T-helper 17 cell (primary cell): ENCODE measurements around the gene AP2A2. TPM values are rescaled to one million over a fixed set of nuclear protein-coding genes. Genes with fewer than 3 reads are reported as not detected.

Experiments used
- ATAC-seq: fragments of 150-1000 bp; cut with Tn5 transposase; 2 replicates; pipeline ENCODE4 v1.10.0; 2021; ENCODE audit warnings: mild to moderate bottlenecking, moderate library complexity
- DNase-seq, 3 donors: peaks; one replicate each; pipeline versions ENCODE4 v3.0.0 to v3.0.0-alpha.2; 2020 to 2021
- H3K9me3 ChIP-seq: one replicate; pipeline ENCODE4 v1.7.0; 2013; ENCODE audit warnings: low read length, mild to moderate bottlenecking; ENCODE audit not compliant: control insufficient read depth, poor library complexity, severe bottlenecking
- H3K27ac Mint-ChIP-seq: one replicate; pipeline ENCODE4 v1.8.0; 2022; ENCODE audit warnings: mild to moderate bottlenecking, moderate library complexity, mixed read lengths
- H3K27me3 Mint-ChIP-seq: one replicate; pipeline ENCODE4 v1.8.0; 2022; ENCODE audit warnings: mixed read lengths
- H3K36me3 Mint-ChIP-seq: one replicate; pipeline ENCODE4 v1.8.0; 2022; ENCODE audit warnings: low read depth, mixed read lengths
- H3K4me1 Mint-ChIP-seq: one replicate; pipeline ENCODE4 v1.8.0; 2022; ENCODE audit warnings: mild to moderate bottlenecking, mixed read lengths
- H3K4me3 Mint-ChIP-seq: one replicate; pipeline ENCODE4 v1.8.0; 2022; ENCODE audit warnings: mild to moderate bottlenecking, moderate library complexity, mixed read lengths
- total RNA-seq, 4 donors: library from RNA in 2 of 4; stranded (reverse) in 2 of 4; gene quantifications; one replicate each; pipeline ENCODE4 v1.2.3 and lab custom pipeline; 2022 to 2026

AP2A2 gene
- total RNA-seq, 2 donors from 2014 or later, result 71.1 to 74.0 TPM

DNA sequence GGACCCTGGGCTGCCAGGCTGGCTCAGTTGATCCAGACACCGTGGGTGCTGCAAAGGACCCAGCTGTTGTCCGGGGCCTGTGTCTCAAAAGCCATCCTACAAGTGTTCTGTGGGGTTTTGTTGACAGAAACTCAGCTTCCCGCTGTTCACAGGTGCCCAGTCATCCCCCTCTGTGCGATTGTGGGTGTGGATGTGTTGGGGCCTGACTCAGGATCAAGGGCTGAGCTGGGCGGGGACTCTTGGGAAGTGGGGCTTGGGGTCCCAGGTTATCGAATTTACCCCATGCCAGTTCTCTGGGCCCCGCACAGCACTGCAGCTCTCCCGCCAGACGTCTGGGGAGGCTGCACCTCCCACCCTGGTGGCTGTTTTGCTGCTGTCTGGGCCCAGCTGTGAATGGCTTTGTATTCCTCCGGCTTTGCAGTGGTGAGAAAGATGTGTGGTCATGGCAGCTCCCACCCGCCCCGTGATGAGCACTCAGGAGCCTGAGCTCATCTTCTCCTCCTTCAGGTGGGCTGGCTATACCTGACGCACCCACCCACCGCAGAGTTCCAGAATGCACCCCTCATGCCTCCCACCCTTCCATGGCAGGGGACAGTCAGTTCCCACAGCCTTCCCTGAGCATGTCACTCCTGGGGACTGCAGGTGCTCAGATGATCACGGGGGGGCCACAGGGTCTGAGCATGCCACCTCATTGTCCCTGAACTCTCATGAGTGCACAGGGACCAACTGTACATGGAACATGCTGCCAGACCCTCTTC, 3.6 kb upstream of the AP2A2 start:
- Mint-ChIP-seq H3K27ac (no peak overlapping the region), H3K4me1 (peaks cover 8% of the 10 kb centered on the region), H3K27me3 (no peaks in the 10 kb centered on the region), H3K36me3 (no peaks in the 10 kb centered on the region), H3K4me3 (no peak overlapping the region)
- H3K9me3 ChIP-seq, result no peaks in the 10 kb centered on the region
- no peak for ATAC-seq
- DNase-seq, result no peak

DNA sequence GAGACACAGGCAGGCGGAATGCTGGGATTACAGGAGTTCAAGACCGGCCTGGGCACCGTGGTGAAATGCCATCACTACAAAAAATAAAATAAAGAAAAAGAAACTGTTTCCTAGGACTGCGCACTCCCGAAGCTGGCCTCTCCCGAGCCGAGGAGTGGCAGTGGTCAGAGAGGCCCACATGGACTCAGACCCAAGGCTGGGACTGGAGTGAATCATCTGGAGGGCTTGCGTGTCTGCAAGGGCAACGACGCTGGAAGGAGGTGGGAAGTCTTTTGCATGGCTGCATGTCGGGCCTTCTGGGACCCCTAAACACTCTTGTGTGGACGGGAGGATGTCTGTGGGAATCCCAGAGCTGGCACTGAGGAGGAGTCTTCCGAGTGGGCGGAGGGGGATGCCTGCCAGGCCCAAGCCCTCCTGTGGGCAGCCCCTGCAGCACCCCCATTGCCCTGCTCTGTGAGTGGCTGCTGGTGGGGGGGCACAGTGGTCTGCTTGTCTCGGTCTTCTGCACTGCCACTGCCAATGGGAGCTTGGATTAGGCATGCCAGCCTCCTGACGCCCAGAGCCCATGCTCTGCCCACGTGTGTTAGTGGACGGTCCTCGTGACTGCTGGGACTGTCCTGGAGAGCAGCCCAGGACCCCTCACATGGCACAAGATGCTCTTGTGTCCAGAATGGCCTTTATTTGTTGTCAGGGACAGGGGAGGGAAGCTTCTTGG, 1.8 kb upstream of the AP2A2 start:
- Mint-ChIP-seq H3K4me3 (peak overlapping the region; percentile 28), H3K27me3 (no peaks in the 10 kb centered on the region), H3K36me3 (no peaks in the 10 kb centered on the region), H3K4me1 (peaks cover 23% of the 10 kb centered on the region), H3K27ac (peak overlapping the region; percentile 9)
- no peaks in the 10 kb centered on the region for H3K9me3 ChIP-seq
- ATAC-seq (no peak), DNase-seq (no peak)

DNA sequence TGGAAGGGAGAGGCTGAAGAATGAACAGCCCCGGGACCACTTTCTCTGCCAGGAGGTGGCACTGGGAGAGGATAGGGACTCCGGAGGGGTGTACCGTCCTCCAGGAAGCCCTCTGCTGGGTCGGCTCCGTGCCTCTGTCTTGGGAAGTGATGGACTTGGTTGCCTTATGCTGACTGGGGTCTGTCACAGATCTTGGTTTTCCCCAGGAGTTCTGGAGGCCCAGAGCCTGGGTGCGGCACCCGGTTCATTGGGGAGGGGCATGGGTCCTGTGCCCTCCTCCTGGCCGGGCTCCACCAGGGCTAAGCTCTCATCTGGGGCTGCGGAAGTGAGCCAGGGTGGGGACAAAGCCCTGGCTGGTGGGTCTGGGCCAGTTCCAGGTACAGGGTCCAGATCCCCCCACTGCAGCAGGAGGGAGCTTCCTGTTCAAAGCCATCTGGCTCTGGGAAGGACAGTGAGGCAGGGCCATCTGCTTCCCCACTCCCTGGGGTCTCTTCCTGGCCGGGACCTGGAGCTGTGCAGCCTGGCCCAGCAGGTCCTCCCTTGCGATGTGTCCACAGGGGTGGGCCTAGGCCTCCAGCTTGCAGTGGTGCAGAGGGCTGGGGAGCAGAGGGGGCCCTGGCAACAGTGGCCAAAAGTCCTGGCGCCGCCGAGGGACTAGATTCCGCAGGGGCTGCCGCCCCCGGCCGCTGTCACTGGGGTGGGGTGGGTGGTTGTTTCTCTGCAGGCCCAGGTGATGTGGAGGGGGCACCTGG, 1.1 kb upstream of the AP2A2 start:
- Mint-ChIP-seq H3K4me1 (peaks cover 25% of the 10 kb centered on the region), H3K4me3 (no peak overlapping the region), H3K27me3 (no peaks in the 10 kb centered on the region), H3K36me3 (no peaks in the 10 kb centered on the region), H3K27ac (no peak overlapping the region)
- no peaks in the 10 kb centered on the region for H3K9me3 ChIP-seq
- ATAC-seq (no peak), DNase-seq (no peak)

DNA sequence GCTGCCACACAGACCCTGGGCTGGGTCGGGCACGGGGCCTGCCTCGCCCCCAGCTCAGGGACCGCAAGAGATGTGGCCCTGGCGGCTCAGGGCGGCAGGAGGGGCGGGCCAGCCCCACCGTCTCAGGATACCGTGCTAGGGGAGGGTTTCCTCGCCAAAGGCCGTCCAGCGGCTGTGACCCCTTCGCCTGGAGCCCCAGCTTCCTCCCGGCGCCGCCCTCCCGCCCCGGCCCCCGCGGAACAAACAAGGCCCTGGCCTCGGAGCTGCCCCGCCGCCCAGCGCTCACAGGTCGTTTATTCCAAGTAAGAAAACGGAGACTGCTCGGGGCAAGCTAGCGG, 543 bp upstream of the AP2A2 start:
- no peaks in the 10 kb centered on the region for H3K36me3 Mint-ChIP-seq
- H3K4me3 Mint-ChIP-seq, result no peak overlapping the region
- DNase-seq (no peak), ATAC-seq (no peak)
- no peaks in the 10 kb centered on the region for H3K27me3 Mint-ChIP-seq
- peaks cover 25% of the 10 kb centered on the region for H3K4me1 Mint-ChIP-seq
- no peaks in the 10 kb centered on the region for H3K9me3 ChIP-seq
- no peak overlapping the region for H3K27ac Mint-ChIP-seq

DNA sequence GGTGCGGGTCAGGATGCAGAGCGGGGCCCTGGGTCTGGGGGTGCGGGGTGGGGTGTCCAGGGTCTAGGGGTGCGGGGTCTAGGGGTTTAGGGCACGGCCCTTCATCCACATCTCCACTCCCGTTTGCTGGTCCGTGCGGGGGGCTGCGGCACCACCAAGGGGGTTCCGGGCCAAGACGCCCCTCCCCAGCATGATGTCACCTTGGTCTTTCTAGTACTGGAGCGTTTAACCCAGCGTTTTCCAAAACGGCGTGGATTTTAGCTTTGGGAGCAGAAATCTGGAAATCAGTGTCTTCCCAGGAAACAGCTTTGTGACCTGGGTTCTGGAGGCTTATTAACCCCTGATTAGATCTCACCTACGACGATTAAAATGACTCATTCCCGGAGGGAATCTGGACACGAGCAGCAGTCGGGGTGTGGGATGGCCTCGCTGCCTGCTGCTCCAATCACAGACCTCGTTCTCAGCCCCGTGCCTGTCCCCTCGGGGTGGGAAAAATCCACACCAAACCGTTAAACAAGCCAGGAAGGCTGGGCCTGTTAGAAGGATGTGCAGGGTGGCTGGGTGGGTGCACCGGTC, 759 bp downstream of the AP2A2 start:
- peak overlapping the region; percentile 89 for H3K4me3 Mint-ChIP-seq
- H3K36me3 Mint-ChIP-seq, result no peaks in the 10 kb centered on the region
- H3K4me1 Mint-ChIP-seq, result peaks cover 32% of the 10 kb centered on the region
- H3K9me3 ChIP-seq, result no peaks in the 10 kb centered on the region
- H3K27ac Mint-ChIP-seq, result peak overlapping the region; percentile 85
- no peaks in the 10 kb centered on the region for H3K27me3 Mint-ChIP-seq
- no peak for DNase-seq
- no peak for ATAC-seq

DNA sequence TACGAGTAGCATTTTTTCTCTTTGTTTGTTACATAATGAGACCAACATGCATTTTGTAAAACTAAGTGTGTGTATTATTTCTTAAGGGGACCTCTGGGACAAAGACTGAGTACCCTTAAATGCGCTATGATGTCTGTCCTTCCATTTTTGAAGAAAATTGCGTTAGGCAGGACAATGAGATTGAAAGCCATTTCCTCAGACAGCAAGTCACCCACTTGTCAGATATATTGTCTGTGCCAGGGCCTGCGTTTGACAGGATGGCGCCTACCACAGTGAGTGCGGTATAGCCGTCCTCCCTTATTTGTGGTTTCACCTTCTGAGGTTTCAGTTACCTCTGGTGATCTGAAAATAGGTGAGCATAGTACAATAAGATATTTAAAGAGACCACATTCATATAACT, 2.2 kb downstream of the AP2A2 start:
- peak overlapping the region; percentile 71 for H3K4me3 Mint-ChIP-seq
- no peaks in the 10 kb centered on the region for H3K27me3 Mint-ChIP-seq
- H3K36me3 Mint-ChIP-seq, result no peaks in the 10 kb centered on the region
- peaks cover 35% of the 10 kb centered on the region for H3K4me1 Mint-ChIP-seq
- H3K27ac Mint-ChIP-seq, result peak overlapping the region; percentile 85
- peak; percentile 59 for ATAC-seq
- DNase-seq, result peak in 1 of 3 donors; percentile 30
- H3K9me3 ChIP-seq, result no peaks in the 10 kb centered on the region

DNA sequence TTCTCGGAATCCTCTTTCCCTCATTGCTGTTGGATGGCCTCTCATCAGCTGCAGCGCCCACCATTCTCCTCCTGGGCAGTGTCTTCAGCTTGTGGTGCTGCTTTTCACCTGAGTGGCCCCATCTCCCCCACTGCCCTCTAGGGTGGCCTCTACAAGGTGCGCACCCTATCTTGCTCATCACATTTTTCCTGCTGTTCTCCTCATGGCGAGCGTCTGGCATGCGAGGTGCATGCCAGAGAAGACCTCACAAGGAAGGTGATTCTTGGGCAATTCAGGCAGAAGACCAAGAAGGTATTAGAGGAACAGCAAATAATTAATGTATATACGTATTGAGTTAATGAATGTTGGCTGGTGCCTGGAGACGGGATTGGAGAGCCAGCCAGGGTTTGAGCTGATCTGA, 3.1 kb downstream of the AP2A2 start:
- no peaks in the 10 kb centered on the region for H3K9me3 ChIP-seq
- Mint-ChIP-seq H3K27ac (peak overlapping the region; percentile 68), H3K36me3 (no peaks in the 10 kb centered on the region), H3K4me3 (peak overlapping the region; percentile 78), H3K27me3 (no peaks in the 10 kb centered on the region), H3K4me1 (peaks cover 40% of the 10 kb centered on the region)
- ATAC-seq (no peak), DNase-seq (no peak)

DNA sequence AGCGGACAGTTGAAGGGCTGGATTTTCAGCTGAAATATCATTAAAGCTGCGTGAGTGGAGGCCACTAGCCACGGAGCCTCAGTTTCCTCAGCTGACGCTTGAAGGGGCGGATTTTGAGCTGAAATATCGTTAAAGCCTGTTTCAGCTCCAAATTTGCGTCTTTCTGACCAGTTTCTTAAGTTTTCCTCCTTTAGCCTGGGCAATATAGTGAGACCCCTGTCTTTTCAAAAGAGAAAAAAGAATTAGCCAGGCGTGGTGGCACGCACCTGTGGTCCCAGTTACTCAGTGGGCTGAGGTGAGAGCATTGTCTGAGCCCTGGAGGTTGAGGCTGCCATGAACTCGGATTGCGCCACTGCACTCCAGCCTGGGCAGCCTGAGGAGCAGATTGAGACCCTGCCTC, 3.7 kb downstream of the AP2A2 start:
- H3K36me3 Mint-ChIP-seq, result no peaks in the 10 kb centered on the region
- peak overlapping the region; percentile 68 for H3K27ac Mint-ChIP-seq
- H3K4me1 Mint-ChIP-seq, result peaks cover 41% of the 10 kb centered on the region
- no peaks in the 10 kb centered on the region for H3K27me3 Mint-ChIP-seq
- DNase-seq (no peak), ATAC-seq (no peak)
- no peak overlapping the region for H3K4me3 Mint-ChIP-seq
- H3K9me3 ChIP-seq, result no peaks in the 10 kb centered on the region

DNA sequence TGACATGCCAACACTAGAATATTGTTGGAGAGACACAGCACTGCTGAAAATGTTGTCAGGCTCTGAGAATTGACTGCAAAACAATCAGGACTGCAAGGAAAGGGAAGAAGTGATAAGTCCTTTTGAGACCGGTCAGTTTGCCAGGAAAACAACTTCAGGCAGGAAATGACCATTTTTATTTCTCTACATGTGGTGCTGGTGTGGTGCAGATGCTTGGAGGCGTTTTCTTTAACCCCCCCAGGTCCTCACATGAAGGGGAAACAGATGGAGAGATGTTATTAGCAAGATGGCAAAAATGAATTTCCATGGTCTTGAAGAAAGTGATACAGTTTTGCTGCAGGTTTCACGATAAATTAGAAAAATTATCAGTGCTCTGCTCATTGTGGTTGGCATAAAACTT, 5.7 kb downstream of the AP2A2 start:
- Mint-ChIP-seq H3K27me3 (no peaks in the 10 kb centered on the region), H3K4me3 (no peak overlapping the region), H3K36me3 (no peaks in the 10 kb centered on the region), H3K27ac (no peak overlapping the region), H3K4me1 (peaks cover 40% of the 10 kb centered on the region)
- no peaks in the 10 kb centered on the region for H3K9me3 ChIP-seq
- no peak for DNase-seq
- no peak for ATAC-seq

DNA sequence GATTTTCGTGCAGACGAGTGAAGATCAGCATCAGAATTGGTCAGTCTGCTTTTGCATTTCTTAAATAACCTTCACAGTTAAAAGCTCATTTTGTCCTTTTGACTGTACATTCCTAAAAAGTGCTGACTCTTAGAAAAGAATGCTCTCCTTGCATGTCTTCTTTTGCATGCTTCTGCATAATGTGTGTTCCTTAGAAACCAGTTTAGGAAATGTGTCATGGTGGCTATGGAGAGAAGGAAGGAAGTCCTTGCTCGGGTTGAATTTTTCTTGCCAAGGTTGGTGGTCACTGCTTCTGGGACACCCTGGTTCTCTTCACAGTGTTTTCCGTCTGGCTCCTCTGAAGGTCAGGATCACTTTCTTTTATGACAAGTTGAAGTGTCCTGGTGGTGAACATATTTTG, 6.8 kb downstream of the AP2A2 start:
- Mint-ChIP-seq H3K27ac (no peak overlapping the region), H3K36me3 (no peaks in the 10 kb centered on the region), H3K4me1 (peaks cover 38% of the 10 kb centered on the region), H3K27me3 (no peaks in the 10 kb centered on the region), H3K4me3 (no peak overlapping the region)
- no peaks in the 10 kb centered on the region for H3K9me3 ChIP-seq
- no peak for ATAC-seq
- no peak for DNase-seq

DNA sequence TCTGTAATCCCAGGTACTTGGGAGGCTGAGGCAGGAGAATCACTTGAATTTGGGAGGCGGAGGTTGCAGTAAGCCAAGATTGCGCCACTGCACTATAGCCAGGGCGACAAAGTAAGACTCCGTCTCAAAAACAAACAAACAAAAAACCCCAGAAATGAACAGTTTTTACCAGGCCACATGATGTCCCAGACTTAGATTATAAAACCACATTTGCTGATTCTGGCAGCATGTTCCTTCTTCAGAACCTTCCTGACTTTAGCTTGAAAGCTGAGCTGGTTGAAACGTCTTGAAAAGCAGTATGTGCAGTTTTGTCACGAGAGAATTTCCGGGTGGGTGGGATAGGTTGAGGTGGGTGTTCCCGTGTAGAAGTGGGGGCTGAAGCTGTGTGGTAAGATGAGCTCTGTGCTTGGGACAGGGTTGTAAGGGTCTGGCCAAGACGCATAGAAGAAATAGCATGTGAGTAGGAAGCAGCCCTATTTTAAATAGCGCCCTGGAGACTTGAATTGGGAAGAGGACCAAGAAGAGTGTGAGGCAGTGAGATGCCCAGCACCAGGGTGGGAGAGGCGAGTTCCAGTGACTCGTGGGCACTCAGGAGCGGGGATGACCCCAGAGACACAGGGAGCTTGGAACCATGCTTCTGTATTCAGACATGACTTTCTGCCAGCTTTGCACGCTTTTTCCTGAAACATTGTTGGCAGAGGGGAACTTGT, 7.6 kb downstream of the AP2A2 start:
- H3K27me3 Mint-ChIP-seq, result no peaks in the 10 kb centered on the region
- no peaks in the 10 kb centered on the region for H3K36me3 Mint-ChIP-seq
- no peak overlapping the region for H3K27ac Mint-ChIP-seq
- no peak for ATAC-seq
- H3K4me1 Mint-ChIP-seq, result peaks cover 37% of the 10 kb centered on the region
- H3K9me3 ChIP-seq, result no peaks in the 10 kb centered on the region
- no peak overlapping the region for H3K4me3 Mint-ChIP-seq
- DNase-seq, result no peak

DNA sequence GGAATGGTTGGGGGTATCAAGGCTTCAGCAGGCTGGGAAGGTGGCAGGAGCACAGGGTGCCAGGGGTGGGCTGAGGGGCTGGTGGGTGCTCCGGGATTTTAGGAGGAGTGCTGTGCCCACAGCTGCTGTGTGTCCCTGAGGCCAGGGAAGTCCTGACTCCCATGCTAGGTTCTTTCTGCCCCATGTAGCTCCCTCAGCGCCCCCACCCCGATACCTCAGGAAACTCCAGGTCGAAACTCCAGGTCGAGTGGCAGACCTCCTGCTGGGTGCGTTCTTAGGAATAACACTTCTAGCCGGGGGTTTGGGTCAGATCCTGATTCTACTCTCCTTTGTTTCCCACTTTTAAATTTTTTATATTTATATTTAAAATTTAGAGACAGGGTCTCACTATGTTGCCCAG, 8.3 kb downstream of the AP2A2 start:
- DNase-seq, result no peak
- ATAC-seq, result no peak
- Mint-ChIP-seq H3K27me3 (no peaks in the 10 kb centered on the region), H3K36me3 (no peaks in the 10 kb centered on the region), H3K4me3 (no peak overlapping the region), H3K4me1 (peaks cover 33% of the 10 kb centered on the region), H3K27ac (no peak overlapping the region)
- H3K9me3 ChIP-seq, result no peaks in the 10 kb centered on the region

DNA sequence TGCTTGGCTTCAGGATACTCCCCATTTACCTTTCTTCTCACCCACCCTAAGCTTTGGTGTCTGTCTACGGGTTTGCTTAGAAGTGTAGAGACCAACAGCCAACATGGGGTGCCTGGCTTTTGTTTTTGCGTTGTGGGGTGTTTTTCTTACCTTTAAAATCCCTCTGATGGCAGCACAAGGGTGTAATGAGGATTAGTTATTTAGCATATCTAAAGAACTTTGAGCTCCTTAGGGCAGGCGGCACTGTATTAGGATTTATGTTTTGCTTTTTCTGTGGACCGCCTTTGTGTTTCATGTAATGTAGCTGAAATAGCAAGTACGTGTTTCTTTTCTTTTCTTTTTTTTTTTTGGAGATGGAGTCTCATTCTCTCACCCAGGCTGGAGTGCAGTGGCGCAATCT, 8.9 kb downstream of the AP2A2 start:
- H3K27me3 Mint-ChIP-seq, result no peaks in the 10 kb centered on the region
- H3K27ac Mint-ChIP-seq, result no peak overlapping the region
- no peak overlapping the region for H3K4me3 Mint-ChIP-seq
- H3K36me3 Mint-ChIP-seq, result no peaks in the 10 kb centered on the region
- no peaks in the 10 kb centered on the region for H3K9me3 ChIP-seq
- H3K4me1 Mint-ChIP-seq, result peaks cover 33% of the 10 kb centered on the region
- ATAC-seq, result no peak
- no peak for DNase-seq
